ENCODE results near the gene ARL5A.

The ARL5A gene

DNA sequence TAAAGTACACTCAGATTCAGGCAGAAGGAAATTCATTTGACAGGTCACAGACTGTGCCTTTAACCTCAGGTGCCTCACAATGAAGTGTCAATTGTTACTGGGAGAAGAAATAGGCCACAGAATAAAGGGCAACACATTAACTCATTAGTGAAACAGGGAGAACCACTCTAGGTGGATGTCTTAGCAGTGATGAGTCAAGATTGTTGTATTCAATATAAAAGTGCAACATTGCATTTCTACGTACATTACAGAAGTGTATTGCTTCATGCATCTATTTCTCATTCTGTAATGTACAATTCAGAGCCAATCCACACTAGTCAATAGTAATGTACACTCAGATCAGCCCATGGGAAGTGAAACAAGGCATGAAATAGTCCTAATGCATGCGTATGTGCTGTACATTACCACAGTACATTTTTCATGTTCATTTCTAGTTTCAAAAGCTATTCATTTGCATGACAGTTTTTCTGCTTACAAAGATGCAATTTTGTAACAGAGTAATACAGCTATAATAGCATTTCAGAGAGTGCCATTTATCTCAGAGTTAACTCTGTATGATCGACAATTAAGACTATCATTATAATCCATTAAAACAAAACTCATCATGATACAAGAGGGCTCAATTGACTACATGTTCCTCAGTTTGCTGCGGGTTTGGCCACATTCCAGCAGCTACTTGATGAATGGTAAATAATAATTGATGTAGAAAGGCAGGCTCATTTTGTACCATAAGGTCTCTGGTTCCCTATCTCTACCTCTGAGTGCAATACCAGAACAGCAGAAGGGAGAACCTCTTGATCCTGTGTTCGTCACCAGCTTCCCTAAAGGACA is 12.2 kb upstream of the ARL5A start:
- DNase-seq (ENCODE audit: low read depth), result no peak

DNA sequence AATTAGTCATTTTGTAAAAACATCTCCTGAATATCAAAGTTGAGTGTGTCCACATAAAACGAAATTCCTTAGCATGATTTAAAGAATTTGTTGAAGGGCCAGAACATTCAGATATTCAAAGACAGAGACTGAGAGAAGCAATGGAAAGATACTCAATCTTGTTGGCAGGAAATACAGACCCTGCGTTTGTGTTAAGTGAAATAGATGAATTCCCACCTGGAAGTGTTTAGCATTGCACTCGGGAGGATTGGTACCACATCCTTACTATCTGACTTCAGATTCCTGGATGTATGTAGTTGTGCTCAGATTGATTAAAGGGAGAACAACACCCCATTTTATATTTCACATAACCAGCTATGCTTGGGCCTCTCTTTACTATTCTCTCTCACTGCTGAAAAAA is 9.7 kb upstream of the ARL5A start:
- DNase-seq (ENCODE audit: low read depth), result no peak

DNA sequence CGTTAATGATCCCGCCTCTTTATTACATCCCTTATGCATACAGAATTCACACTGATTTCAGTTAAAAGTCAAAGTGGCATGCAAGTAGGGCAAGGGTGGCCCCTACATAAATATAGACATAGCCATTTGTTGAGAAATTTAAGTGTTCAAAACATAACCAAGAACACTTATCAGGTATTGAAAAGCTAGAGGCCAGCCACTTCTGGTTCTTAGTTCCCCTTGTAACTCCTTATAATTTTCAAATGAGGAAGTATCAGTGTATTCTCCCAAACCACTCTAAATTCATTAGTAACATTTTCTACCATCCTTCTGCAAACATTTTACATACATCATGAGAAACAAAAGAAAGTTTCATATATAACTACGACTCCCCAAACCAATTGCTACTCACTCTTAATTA is 5.8 kb upstream of the ARL5A start:
- DNase-seq (ENCODE audit: low read depth), result no peak

DNA sequence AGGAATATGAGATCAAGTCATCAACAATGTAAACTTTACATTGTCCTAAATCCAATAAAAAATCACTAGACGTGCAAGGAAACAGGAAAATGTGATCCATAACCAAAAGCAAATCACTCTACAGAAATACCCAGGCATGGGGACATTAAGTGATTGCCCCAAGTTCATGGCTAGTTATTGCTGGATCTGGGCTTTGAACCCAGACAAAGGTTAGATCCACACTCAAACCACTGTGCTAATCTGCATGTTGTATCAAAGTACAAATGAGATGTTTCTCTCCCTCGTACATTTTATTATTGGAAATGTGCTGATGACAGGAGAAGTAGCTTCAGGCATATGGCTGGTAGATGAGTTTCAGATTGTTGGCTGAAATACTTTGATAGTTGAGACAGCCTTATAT is 2.7 kb upstream of the ARL5A start:
- no peak for DNase-seq (ENCODE audit: low read depth)

DNA sequence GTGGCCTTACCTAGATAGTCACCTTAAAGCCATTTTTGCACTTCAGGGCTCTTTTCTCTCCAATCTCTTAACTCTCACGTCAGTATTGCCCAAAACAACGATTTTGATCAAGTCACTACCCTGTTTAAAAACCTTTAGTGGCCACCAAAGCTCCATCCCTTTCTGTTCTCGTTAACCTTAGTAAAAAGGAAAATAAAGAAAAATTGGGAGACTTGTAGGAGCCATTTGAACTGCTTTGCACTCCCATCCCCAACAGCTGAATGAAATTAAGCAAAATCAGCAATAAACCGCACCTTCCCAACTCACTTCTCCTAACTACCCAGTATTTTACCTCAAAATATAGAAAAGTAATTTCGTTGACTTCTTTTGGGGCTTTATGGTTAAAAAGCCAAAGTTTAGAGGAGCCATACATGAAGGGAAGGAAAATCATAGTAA is 686 bp upstream of the ARL5A start:
- DNase-seq (ENCODE audit: low read depth), result no peak

DNA sequence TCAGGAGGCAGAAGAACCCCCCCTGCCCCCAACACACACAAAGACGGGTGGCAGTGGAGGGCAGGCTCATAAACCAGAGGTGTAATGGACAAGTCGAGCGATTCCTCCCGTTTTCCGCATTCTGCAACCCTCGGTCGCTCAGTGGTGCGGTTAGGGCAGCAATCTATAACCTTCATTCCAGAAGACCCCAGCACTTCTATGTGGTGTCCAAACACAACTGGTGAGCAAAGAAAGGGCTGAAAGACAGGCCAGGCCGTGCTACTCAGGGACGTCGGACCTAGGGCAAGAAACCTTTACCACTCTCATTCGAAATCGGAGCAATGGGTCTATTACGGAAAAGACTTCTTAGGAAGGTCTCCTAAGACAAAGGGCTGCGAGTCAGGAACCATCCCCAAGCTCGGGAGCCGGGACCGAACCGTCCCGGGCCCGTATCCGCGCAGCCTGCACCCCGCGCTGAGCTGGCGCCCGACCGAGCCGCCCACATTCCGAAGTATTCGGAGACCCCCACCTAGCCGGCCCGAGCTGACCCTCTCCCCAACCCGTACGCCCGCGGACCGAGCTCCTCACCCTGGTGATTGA is 568 bp downstream of the ARL5A start:
- DNase-seq (ENCODE audit: low read depth), result peak; percentile 9

DNA sequence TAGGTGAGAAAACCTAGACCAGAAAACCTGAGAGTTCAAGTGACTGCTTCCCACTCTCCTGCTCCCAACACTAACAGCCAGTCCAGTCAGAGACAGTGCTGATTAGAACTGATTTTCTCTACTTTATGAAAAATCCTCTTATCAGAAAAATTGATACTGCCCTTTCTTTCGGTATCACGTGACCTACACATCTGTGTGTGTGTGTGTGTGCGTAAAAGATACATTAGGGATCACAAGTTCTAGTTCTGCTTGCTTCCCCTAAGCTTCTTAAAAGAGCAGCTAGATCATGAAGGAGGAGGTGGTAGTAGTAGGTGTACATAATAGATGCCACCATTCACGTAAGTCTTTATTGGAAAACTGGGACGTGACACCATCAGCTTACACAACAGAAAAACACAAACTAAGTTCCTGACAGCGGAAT is 1.5 kb downstream of the ARL5A start:
- peak; percentile 14 for DNase-seq (ENCODE audit: low read depth)

DNA sequence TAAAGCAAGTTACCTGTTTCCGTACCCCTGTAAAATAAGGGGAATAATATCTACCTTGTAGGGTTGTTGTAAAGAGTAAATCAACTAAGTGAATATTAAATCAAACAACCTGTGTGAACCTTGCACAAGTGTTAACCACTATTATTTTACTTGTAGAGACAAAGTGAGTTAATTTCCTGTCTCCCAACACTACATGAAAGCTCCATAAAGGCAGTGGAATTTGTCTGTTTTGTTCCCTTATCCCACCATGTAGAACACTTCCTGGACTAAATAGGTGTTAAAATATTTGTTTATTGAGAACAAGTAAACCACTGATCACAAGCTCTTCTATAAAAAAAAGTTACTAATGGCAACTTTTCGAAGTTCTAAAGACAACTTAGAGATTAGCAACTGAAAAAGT is 3.3 kb downstream of the ARL5A start:
- DNase-seq (ENCODE audit: low read depth), result no peak

DNA sequence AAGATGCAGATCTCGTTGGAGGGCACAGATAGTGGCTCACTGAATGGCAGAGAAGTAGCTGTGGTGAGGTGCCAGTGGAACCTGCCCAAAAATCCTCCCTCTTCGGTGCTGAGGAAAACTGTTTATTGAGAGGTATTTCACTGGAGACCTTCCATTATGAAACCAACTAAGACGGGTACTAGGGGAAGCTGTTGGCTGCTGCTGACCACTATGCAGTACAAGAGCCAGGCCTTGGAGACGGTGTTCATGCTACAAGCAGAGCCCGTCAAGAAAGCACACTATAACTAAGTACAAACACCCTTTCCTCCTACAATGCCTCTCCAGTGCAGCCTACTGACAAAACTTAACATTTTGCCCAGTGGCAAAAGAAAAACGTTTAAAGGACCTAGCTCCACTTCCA is 4.6 kb downstream of the ARL5A start:
- no peak for DNase-seq (ENCODE audit: low read depth)

DNA sequence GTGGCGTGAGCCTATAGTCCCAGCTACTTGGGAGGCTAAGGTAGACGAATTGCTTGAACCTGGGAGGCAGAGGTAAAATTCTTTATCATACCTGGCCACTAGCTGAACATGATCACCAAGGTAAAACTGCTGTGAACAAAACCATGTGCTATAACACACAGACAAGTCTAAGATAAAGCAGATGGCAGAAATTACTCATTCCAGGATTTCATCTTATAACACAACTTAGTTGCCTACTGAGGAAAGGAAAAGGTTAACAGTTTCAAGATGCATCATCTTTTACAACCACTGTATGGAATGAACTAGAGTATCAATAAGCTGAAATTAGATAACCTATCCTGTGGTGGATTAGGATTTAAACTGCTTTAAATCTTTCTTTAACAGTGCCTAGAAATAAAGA is 8.3 kb downstream of the ARL5A start:
- DNase-seq (ENCODE audit: low read depth), result no peak

DNA sequence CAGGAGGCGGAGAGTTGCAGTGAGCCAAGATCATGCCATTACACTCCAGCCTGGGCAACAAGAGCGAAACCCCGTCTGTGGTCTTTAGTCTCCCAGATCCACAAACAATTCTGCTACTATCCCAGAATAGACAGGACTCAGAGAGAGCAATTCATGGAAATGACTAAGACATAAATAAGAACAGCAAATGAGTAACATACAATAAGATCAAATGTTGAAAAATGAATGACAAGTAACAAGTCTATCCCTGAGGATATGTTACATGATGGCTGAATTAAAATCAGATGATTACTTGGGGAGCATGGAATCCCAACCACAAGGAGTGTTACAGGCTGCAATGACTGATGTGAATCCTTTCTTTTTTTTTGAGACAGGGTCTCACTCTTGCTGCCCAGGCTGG is 10.3 kb downstream of the ARL5A start:
- DNase-seq (ENCODE audit: low read depth), result no peak

DNA sequence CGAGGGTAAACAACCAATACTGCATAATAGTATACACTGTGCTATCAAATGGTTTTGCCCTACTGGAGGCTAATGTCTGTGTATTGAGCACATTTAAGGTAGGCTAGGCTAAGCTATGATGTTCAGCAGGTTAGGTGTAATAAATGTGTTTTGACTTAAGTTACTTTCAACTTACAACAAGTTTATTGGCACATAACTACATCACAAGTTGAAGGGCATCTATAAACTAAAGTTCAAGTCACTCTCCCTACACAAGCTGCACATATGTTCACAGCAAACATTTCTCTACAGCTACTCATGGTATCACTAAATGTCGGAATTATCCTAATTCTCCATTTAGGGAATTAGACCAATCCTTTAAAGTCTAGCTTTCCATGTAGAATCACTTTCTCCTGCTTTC is 11.4 kb downstream of the ARL5A start:
- no peak for DNase-seq (ENCODE audit: low read depth)

DNA sequence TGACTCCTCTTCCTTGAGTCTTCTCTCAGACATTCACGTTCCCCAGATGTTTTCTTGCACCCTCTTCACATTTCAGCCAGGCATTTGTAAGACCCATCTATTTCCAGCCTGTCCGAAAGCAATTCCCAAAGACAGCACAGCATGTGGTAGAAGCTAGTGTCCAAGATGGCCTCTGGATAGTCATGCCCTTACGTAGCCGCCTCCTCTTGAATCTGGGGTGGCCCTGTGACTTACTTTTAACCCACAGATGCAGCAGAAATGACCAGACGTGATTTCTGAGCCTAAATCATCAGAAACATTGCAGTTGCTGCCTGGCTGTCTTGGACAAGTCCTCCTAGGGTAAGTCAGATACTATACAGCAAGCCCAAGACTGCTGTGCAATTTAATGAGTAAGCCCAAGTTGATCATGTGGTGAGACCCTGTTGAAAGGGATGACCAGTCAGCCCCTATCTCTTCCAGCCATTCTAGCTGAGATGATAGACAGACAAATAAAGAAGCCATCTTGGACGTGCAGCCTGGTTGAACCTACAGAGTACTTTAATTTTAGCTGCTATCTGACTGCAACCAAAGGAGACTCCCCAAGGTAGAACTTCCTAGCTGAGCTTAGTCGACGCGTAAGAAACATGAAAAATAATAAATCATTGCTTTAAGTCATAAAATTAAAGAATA is 12.3 kb downstream of the ARL5A start:
- no peak for DNase-seq (ENCODE audit: low read depth)

DNA sequence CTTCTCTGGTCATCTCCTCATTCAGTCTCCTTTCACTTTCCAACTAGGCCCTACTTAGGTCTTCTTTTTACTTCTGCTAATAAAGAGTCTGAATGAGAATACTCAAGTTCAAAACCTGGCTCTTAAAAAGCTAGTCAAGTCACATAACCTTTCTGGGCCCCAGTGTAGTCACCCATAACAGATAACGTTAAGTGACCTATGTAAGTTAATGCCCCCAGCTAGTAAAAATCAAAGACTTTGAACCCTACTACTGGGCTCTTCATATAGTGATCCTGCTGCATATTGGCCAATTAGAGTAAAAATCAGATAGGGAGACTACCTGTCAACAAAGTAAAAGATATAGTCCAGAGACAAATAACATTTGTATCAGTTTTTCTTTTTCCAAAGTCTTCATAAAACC is 17.7 kb downstream of the ARL5A start:
- DNase-seq (ENCODE audit: low read depth), result no peak

DNA sequence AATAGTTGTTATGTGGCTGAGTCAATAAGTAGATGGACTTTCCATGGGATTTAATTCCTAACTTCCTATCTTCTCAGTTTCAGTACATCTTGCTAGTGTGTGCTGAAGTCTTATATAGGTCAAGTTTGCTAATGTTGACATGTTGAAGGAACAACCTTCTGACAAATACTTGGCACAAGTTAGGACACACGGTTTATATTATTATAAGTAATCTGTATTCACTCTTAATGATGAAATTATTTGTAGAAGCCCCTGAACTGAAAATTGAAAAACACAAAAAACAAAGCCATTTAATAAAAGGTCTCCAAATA is 19.2 kb downstream of the ARL5A start:
- no peak for DNase-seq (ENCODE audit: low read depth)

DNA sequence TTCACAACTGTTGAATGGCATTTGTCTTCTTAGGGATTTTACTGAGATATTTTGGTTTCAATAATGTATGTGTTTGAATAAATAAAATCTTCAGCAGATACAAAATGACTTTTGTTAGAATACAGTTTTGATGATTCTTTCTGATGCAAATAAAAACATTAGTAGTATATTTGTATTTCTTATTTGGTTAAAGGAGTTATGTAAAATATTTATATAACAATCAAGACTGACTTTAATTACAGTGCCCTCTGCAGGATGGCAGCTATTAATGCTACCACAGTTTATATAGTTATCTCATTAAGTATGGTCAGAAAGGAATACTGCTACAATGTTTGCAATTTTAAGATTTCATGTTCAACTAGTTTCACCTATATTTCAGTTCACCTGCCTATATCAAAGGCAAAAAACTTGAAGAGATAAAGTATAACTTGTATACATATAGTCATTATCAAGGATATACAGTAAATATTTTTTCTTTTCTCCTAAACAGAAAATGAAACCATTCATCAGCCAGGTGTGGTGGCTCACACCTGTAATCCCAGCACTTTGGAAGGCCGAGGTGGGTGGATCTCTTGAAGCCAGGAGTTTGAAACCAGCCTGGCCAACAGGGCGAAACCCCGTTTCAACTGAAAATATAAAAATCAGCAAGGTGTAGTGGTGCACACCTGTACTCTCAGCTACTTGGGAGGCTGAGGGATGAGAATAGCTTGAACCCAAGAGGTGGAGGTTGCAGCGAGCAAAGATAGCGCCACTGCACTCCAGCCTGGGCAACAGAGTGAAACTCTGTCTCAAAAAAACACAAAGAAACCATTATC is 19.8 kb downstream of the ARL5A start:
- peak; percentile 9 for DNase-seq (ENCODE audit: low read depth)

DNA sequence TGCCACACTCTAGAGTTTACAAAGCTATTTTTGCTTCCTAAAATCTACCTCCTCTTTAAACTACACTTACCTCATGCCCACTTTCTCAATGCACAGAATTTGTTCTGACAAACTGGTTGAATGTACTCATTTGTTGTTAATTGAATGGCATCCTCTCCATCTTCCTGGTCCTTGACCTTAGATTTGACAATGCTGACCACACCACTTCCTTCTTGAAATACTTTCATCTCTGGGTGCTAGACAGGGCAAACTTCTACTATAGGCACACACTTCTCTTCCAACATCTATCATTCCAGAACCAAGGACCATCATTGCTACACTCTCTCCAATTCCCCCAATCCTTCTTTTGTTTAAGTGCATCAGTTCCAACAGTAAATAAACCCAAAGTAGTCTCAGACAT is 22.3 kb downstream of the ARL5A start:
- DNase-seq (ENCODE audit: low read depth), result no peak

DNA sequence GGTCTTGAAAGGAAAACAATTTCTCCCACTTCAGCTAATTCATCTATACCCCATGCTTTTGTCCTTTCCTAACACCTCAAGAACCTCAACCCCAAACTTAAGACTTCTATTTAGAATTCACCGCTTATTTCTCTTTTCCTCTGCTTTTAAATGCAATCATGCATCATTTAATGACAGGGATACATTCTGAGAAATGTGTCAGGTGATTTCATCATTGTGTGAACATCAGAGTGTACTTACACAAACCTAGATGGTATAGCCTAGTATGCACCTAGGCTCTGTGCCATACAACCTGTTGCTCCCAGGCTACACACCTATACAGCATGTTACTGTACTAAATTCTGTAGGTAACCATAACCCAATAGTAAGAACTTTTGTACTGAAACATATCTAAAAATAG is 22.9 kb downstream of the ARL5A start:
- DNase-seq (ENCODE audit: low read depth), result no peak

DNA sequence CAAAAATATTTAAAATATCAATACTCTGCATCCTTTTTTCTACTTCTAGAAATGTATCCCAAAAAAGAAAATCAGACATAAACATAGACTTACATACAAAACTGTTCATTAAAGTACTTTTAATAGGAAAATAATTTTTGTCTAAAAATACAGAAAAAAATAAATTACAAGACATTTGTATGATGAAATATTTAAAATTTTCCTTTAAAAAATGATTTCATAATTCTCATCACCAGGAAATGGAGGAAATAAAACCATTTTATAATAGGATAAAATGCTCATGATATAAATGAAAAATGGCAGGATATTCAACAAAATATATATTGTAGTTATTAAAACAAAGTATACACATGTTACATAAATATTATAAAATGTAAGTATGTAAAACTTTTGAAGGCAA is 24.4 kb downstream of the ARL5A start:
- DNase-seq (ENCODE audit: low read depth), result no peak

DNA sequence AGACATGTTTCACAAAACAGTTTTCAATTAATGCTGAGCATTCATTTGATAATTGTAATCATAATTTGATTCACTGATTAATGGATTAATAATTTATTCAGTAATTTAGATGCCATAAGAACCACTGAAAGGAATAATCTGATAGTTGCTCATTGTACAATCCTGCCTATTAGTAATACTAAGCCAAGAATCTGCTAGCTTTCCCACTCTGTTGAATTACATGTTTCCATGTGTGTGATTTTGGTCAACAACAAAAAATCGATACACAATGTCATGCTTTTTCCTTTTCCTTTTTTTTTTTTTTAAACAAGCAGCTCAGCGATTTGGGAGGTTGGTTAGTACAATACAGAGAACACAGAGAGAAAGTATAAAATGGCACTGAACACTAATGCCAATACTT is 25.9 kb downstream of the ARL5A start:
- no peak for DNase-seq (ENCODE audit: low read depth)

DNA sequence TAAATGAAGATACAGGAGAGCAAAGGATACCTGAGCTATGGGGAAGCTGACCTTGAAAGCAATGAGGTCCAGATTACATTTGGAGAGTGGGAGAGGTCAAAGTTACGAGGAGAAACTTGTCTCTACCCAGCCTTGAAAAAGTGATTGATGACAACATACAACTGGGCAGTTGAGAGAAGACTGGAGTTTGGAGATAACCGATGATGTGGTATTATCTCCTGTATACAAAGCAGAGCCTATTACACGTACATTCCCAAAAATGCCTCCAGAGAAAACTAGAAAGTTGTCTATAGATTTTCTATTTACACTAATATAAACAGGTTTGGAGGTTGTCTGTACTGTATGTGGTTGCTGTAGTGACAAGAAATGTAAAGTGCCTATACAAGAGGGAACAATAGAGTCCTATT is 28.3 kb downstream of the ARL5A start:
- no peak for DNase-seq (ENCODE audit: low read depth)

DNA sequence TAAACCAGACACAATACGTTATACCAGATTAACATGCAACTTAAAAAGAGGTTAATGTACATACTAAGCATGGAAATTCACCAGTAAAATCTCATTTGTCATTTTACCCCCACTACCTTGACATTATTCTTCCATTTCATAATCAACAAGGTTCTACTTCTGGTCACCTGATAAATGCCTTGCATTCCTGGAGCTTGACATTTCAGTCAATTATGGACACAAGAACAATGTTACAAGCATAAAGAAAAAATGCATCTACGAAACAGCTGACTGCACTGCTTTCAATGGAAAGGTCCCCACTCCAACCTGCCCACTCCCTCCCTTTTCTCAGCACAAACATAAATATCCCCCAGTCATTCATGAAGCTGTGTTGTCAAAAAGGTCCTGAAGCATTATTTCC is 31.4 kb downstream of the ARL5A start:
- no peak for DNase-seq (ENCODE audit: low read depth)

Measured in fibroblast of gingiva (primary cell).